PC-9 (cell line): ENCODE data around the gene ADAT1. TPM values are rescaled to one million over a fixed set of nuclear protein-coding genes. Genes with fewer than 3 reads are reported as not detected.

Source experiments
- BruUV-seq: library from RNA; stranded (reverse); fragments of 400-500 nt; replicated peaks from 2 replicates; lab custom pipeline; 2021; lab: Mats Ljungman, UMichigan
- CTCF ChIA-PET: fragments of 300-600 bp; sonication (Branson Sonifier 250); formaldehyde crosslinking; loops from one replicate; lab custom pipeline; 2022; ENCODE audit warnings: antibody characterized with exemption; lab: Charles Lee
- POLR2A ChIA-PET: fragments of 300-600 bp; sonication (Branson Sonifier 250); formaldehyde crosslinking; loops from one replicate; lab custom pipeline; 2022; ENCODE audit warnings: antibody characterized with exemption; ENCODE audit not compliant: unreplicated experiment; lab: Charles Lee
- DNase-seq, 2 experiments: peaks; one replicate each; pipeline versions ENCODE4 v3.0.0 to v3.0.0-alpha.2; 2015 to 2022; ENCODE audit warnings: mixed read lengths in 1 of 2
- H2AFZ ChIP-seq: fragments of 200-600 bp; sonication (generic); 2 replicates; pipeline ENCODE4 v1.8.1; 2017; ENCODE audit warnings: antibody characterized with exemption
- H3F3A ChIP-seq: fragments of 200-600 bp; sonication (generic); 2 replicates; pipeline ENCODE4 v1.8.1; 2017; ENCODE audit warnings: antibody characterized with exemption, mild to moderate bottlenecking, low read depth; ENCODE audit not compliant: insufficient read depth
- H3K27ac ChIP-seq: fragments of 200-600 bp; sonication (generic); 2 replicates; pipeline ENCODE4 v1.6.1; 2016; ENCODE audit warnings: mixed run types
- H3K27me3 ChIP-seq: fragments of 200-600 bp; sonication (generic); 2 replicates; pipeline ENCODE4 v1.6.1; 2016; ENCODE audit warnings: low read depth, mixed run types; ENCODE audit not compliant: insufficient read depth
- H3K36me3 ChIP-seq: fragments of 200-600 bp; sonication (generic); 2 replicates; pipeline ENCODE4 v1.6.1; 2016; ENCODE audit warnings: low read depth, mixed run types
- H3K4me1 ChIP-seq: fragments of 200-600 bp; sonication (generic); replicated peaks from 2 replicates; pipeline ENCODE4 v1.6.1; 2016; ENCODE audit warnings: mixed run types; ENCODE audit not compliant: insufficient read depth
- H3K4me2 ChIP-seq: fragments of 200-600 bp; sonication (generic); 2 replicates; pipeline ENCODE4 v1.6.1; 2017; ENCODE audit warnings: mixed run types
- H3K4me3 ChIP-seq: fragments of 200-600 bp; sonication (generic); 2 replicates; pipeline ENCODE4 v1.6.1; 2016; ENCODE audit warnings: mixed run types
- H3K79me2 ChIP-seq: fragments of 200-600 bp; sonication (generic); 2 replicates; pipeline ENCODE4 v1.6.1; 2017; ENCODE audit warnings: low read depth, mixed run types
- H3K9me2 ChIP-seq: fragments of 200-600 bp; sonication (generic); 2 replicates; pipeline ENCODE4 v1.8.1; 2017; ENCODE audit warnings: mild to moderate bottlenecking; ENCODE audit not compliant: insufficient read depth
- H3K9me3 ChIP-seq: fragments of 200-600 bp; sonication (generic); 2 replicates; pipeline ENCODE4 v1.8.1; 2016; ENCODE audit warnings: low read depth; ENCODE audit not compliant: insufficient read depth
- H4K20me1 ChIP-seq: fragments of 200-600 bp; sonication (generic); 2 replicates; pipeline ENCODE4 v1.8.1; 2017; ENCODE audit not compliant: insufficient read depth
- EZH2 ChIP-seq: fragments of 200-600 bp; sonication (generic); IDR thresholded peaks from 2 replicates; pipeline ENCODE4 v1.8.0; 2017; ENCODE audit warnings: antibody characterized with exemption, low read depth
- intact Hi-C: fragments of 100-400 bp; cut with micrococcal nuclease; formaldehyde crosslinking; loops from one replicate; pipeline ENCODE4 v1.10.0; 2022; ENCODE audit not compliant: unreplicated experiment
- total RNA-seq: library from RNA; stranded (reverse); gene quantifications from 2 replicates; pipeline ENCODE4 v1.2.3, GENCODE V29; 2021
- TF ChIP-seq, protein P1 (sequence below): fragments of 200-600 bp; sonication (generic); conservative IDR thresholded peaks from 2 replicates; pipeline ENCODE4 v1.6.1; 2017; ENCODE audit warnings: mixed run types, antibody characterized with exemption, mild to moderate bottlenecking, moderate library complexity

ADAT1 gene
- total RNA-seq, 1 experiment from 2014 or later, result 66.4 TPM

DNA sequence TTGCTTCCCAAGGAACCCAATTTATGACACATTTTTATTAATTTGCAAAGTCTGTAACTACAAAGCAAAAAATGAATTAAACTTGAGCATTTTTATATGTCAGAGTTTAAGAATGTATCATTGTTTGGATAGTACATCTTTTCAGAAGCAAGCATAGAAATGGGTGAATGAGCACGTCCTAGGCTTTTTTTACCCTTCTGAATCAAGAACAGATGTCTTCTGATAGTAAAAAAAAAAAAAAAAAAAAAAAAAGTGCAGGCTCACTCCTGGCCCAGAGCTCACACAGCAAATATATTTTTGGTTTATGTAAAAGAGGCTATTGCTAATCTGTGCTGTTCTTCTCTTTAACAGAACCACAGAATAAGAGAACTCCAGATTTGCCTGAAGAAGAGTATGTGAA lies 30.8 kb upstream of the ADAT1 start:
- intact Hi-C loops, result loop anchor here (5.0 kb wide), 1 partner anchor 108 kb away; no protein-coding TSS in a partner anchor
- H3K9me3 ChIP-seq, result no peaks in the 10 kb centered on the region; the same call in 1 of the 2 replicates
- POLR2A ChIA-PET, result no interaction called here
- H3K4me2 ChIP-seq, result no peak overlapping the region
- TF ChIP-seq EZH2, result no peak
- no peaks in the 10 kb centered on the region for H3K27me3 ChIP-seq
- H2AFZ ChIP-seq, result no peak overlapping the region
- no TSS peak for BruUV-seq
- CTCF ChIA-PET, result no interaction called here
- no peaks in the 10 kb centered on the region for H3K9me2 ChIP-seq
- H4K20me1 ChIP-seq, result peaks cover 14% of the 10 kb centered on the region
- H3K4me1 ChIP-seq, result peaks cover 17% of the 10 kb centered on the region
- no peak overlapping the region for H3K4me3 ChIP-seq
- H3K27ac ChIP-seq, result no peak overlapping the region
- H3K79me2 ChIP-seq, result peaks cover 49% of the 10 kb centered on the region
- peaks cover 26% of the 10 kb centered on the region for H3K36me3 ChIP-seq
- peaks cover 1% of the 10 kb centered on the region; the same call in 1 of the 2 replicates for H3F3A ChIP-seq
- DNase-seq, result no peak

DNA sequence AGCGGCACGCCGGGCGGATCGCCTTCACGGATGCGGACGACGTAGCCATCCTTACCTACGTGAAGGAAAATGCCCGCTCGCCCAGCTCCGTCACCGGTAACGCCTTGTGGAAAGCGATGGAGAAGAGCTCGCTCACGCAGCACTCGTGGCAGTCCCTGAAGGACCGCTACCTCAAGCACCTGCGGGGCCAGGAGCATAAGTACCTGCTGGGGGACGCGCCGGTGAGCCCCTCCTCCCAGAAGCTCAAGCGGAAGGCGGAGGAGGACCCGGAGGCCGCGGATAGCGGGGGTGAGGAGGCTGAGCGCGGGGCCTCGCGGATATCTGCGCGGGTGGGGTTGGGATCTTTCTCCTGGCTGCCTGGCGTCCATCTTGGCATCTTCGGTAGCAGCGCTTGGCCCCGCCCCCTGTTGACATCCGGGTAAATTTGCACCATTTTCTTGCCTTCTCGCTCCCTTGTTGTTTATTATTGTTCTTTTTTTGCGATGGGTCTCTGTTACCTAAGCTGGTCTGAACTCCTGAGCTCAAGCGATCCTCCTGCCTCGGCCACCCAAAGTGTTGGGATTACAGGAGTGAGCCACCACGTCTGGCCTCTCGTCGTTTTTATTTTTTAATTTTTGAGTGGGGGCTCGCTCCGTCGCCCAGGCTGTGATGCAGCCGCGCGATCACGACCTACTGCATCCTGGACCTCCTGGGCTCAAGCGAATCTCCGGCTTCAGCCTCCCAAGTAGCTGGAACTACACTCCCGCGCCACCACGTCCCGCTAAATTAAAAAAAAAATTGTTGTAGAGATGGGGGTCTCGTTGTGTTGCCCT lies 25.4 kb upstream of the ADAT1 start:
- intact Hi-C loops, result no loop called here
- Histone ChIP-seq H4K20me1 (peaks cover 28% of the 10 kb centered on the region), H3K4me2 (peak overlapping the region; percentile 94)

DNA sequence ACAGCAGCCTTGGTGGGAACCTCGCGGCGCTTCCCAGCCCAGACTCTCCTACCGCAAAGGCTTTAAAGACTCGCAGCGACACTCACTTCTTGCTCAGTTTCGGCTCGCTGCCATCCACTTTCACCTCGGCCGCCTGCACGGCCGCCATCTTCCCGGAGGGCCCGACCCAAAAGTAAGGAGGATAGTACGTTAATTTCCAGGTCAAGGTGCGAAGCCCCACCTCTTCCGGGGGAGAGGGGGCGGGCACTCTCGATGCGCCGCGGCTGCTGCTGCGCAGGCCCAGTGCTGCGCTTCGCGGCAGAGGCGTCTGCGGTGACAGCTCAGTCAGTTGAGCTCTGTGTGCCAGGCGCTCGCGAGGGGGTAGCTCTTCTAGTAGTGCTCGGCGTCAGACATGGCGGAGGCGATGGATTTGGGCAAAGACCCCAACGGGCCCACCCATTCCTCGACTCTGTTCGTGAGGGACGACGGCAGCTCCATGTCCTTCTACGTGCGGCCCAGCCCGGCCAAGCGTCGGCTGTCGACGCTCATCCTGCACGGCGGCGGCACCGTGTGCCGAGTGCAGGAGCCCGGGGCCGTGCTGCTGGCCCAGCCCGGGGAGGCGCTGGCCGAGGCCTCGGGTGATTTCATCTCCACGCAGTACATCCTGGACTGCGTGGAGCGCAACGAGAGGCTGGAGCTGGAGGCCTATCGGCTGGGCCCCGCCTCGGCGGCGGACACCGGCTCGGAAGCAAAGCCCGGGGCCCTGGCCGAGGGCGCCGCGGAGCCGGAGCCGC lies 24.6 kb upstream of the ADAT1 start, which contains the start of the genes KARS1 and TERF2IP:
Gene KARS1 (minus strand): TSS at position 174 of the 773 bp plus-strand sequence. CDS start 26 bp downstream, at position 148.
Gene TERF2IP (plus strand): TSS at position 282 of the 773 bp plus-strand sequence. CDS start 110 bp downstream, at position 392.
- peak within 1 kb of the TSS; percentile 97 for H2AFZ ChIP-seq
- H3K27ac ChIP-seq, result peak within 1 kb of the TSS; percentile 67
- peaks cover 24% of the 10 kb centered on the region for H4K20me1 ChIP-seq
- peaks cover 93% of the 10 kb centered on the region for H3K79me2 ChIP-seq
- TF ChIP-seq, protein P1, sequence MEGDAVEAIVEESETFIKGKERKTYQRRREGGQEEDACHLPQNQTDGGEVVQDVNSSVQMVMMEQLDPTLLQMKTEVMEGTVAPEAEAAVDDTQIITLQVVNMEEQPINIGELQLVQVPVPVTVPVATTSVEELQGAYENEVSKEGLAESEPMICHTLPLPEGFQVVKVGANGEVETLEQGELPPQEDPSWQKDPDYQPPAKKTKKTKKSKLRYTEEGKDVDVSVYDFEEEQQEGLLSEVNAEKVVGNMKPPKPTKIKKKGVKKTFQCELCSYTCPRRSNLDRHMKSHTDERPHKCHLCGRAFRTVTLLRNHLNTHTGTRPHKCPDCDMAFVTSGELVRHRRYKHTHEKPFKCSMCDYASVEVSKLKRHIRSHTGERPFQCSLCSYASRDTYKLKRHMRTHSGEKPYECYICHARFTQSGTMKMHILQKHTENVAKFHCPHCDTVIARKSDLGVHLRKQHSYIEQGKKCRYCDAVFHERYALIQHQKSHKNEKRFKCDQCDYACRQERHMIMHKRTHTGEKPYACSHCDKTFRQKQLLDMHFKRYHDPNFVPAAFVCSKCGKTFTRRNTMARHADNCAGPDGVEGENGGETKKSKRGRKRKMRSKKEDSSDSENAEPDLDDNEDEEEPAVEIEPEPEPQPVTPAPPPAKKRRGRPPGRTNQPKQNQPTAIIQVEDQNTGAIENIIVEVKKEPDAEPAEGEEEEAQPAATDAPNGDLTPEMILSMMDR, result no peak
- intact Hi-C loops, result loop anchor here (1.0 kb wide), 1 partner anchor 24 kb away; the partner anchor contains the start of gene ADAT1
- peak within 1 kb of the TSS; percentile 94 for H3K4me2 ChIP-seq
- BruUV-seq, result no TSS peak
- peak; percentile 83 to 91 for DNase-seq
- ChIA-PET CTCF (interaction anchor here (0.5 to 0.8 kb wide), 4 partner anchors 25 to 184 kb away, joined by 3 to 18 read pairs (median 4); partner anchors contain the start of gene ADAT1), POLR2A (interaction anchor here (0.6 to 1.4 kb wide), 3 partner anchors 25 to 781 kb away, joined by 3 to 12 read pairs (median 4); partner anchors contain the start of gene ADAT1)
- no peaks in the 10 kb centered on the region for H3K27me3 ChIP-seq
- H3K9me3 ChIP-seq, result no peaks in the 10 kb centered on the region; the same call in 1 of the 2 replicates
- peaks cover 8% of the 10 kb centered on the region; the same call in 1 of the 2 replicates for H3K36me3 ChIP-seq
- peaks cover 27% of the 10 kb centered on the region for H3K4me1 ChIP-seq
- H3K4me3 ChIP-seq, result peak within 1 kb of the TSS; percentile 98
- peaks cover 14% of the 10 kb centered on the region; the same call in 1 of the 2 replicates for H3F3A ChIP-seq
- no peaks in the 10 kb centered on the region for H3K9me2 ChIP-seq

More for the DNA sequence above, 25.4 kb upstream of the ADAT1 start:
- H3K4me1 ChIP-seq, result peaks cover 27% of the 10 kb centered on the region
- peak overlapping the region; percentile 67 for H3K27ac ChIP-seq
- peak overlapping the region; percentile 98 for H3K4me3 ChIP-seq
- H3K79me2 ChIP-seq, result peaks cover 93% of the 10 kb centered on the region
- peaks cover 14% of the 10 kb centered on the region; the same call in 1 of the 2 replicates for H3F3A ChIP-seq
- no peaks in the 10 kb centered on the region; the same call in 1 of the 2 replicates for H3K9me3 ChIP-seq
- TF ChIP-seq EZH2, result no peak
- TF ChIP-seq, protein P1, result no peak
- no peaks in the 10 kb centered on the region for H3K27me3 ChIP-seq
- DNase-seq, result peak; percentile 53 to 56
- ChIA-PET CTCF (interaction anchor here (0.5 to 0.7 kb wide), 3 partner anchors 31 to 1523 kb away, joined by 3 to 18 read pairs (median 9); no protein-coding TSS in a partner anchor), POLR2A (interaction anchor here (0.6 to 1.4 kb wide), 3 partner anchors 26 to 781 kb away, joined by 3 to 12 read pairs (median 4); partner anchors contain the start of gene ADAT1)
- peaks cover 11% of the 10 kb centered on the region; the same call in 1 of the 2 replicates for H3K36me3 ChIP-seq
- H3K9me2 ChIP-seq, result no peaks in the 10 kb centered on the region
- peak overlapping the region; percentile 97 for H2AFZ ChIP-seq
- BruUV-seq, result no TSS peak
